ENCODE data around the gene MRPL9.
"Not testable (repeated sequence)": the region's sequence is repeated elsewhere in the genome, so short reads cannot be mapped to it uniquely, and the experiment has no call there.

MRPL9 gene

DNA sequence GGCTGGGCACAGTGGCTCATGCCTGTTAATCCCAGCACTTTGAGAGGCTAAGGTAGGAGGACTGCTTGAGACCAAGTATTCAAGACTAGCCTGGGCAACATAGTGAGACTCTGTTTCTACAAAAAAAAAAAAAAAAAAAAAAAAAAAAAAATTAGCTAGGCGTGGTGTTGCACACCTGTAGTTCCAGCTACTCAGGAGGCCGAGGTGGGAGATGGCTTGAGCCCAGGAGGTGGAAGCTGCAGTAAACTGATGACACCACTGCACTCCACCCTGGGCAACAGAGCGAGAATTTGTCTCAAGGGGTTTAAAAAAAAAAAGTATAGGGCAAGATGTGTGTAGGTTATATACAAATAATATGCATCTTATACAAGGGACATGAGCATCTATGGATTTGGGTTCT, 24.4 kb upstream of the MRPL9 start:
- DNase-seq (ENCODE audit: low spot score): no peak
- TF ChIP-seq, protein P1, sequence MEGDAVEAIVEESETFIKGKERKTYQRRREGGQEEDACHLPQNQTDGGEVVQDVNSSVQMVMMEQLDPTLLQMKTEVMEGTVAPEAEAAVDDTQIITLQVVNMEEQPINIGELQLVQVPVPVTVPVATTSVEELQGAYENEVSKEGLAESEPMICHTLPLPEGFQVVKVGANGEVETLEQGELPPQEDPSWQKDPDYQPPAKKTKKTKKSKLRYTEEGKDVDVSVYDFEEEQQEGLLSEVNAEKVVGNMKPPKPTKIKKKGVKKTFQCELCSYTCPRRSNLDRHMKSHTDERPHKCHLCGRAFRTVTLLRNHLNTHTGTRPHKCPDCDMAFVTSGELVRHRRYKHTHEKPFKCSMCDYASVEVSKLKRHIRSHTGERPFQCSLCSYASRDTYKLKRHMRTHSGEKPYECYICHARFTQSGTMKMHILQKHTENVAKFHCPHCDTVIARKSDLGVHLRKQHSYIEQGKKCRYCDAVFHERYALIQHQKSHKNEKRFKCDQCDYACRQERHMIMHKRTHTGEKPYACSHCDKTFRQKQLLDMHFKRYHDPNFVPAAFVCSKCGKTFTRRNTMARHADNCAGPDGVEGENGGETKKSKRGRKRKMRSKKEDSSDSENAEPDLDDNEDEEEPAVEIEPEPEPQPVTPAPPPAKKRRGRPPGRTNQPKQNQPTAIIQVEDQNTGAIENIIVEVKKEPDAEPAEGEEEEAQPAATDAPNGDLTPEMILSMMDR (IDR thresholded peaks at IDR 0.05; ENCODE audit: extremely low read depth, insufficient read depth, missing control alignments): no peak
- in situ Hi-C loops (cut with MboI; ENCODE audit: low pct_unique_long_range_greater_than_20kb, low sequenced_read_pairs, unreplicated experiment): no loop called here

DNA sequence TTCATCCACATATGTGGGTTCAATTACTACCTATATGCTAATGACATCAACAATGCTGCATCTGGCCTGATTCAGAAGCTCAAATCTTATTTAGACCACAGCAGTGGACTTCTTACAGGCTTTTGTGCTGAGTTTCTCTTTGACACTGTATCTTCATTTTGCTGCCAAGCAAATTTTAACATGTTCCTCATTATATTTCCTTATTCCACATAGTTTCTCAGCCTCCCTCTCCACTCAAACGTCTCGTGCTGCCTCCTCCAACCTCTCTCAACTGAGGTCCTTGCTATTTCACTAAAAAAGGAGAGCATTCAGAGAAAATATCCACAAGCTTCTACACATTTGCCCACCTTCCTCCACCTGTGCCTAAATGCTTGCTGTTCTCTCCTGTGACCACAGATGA, 20.5 kb upstream of the MRPL9 start:
- in situ Hi-C loops (cut with MboI; ENCODE audit: low pct_unique_long_range_greater_than_20kb, low sequenced_read_pairs, unreplicated experiment): no loop called here
- DNase-seq (ENCODE audit: low spot score): no peak
- TF ChIP-seq, protein P1 (IDR thresholded peaks at IDR 0.05; ENCODE audit: extremely low read depth, insufficient read depth, missing control alignments): no peak

DNA sequence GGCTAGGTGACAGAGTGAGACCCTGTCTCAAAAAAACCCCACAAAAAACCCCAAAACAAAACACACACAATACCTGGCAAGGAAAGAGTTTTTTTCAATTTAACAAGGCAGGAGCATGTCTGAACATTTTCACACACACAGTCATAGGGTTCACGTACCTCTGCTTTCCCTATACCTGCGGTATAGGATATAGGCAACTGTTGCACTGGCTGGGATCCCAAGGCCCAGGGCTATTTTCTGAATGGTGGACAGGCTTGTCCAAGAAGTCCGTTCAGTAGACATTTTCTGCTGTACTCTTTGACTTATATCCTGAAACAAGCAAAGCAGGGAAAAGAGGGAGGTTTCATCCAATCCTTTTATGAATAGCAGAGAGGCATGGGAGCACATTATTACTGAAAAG, 19.4 kb upstream of the MRPL9 start:
- no peak for DNase-seq (ENCODE audit: low spot score)
- in situ Hi-C loops (cut with MboI; ENCODE audit: low pct_unique_long_range_greater_than_20kb, low sequenced_read_pairs, unreplicated experiment): no loop called here
- TF ChIP-seq, protein P1 (IDR thresholded peaks at IDR 0.05; ENCODE audit: extremely low read depth, insufficient read depth, missing control alignments): no peak

DNA sequence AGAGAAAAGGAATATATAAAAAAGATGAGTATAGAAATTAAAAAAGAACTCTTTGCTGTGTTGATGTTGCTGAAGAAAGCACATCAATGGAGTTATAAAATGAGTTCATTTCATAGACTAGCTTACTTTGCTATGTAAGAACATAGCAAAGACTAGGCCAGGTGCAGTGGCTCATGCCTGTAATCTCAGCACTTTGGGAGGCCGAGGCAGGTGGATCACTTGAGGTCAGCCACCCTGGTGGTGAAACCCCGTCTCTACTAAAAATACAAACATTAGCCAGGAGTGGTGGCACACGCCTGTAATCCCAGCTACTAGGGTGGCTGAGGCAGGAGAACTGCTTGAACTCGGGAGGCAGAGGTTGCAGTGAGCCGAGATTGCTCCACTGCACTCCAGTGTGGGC, 18.7 kb upstream of the MRPL9 start:
- DNase-seq (ENCODE audit: low spot score); in situ Hi-C loops (cut with MboI; ENCODE audit: low pct_unique_long_range_greater_than_20kb, low sequenced_read_pairs, unreplicated experiment): not testable (repeated sequence)

DNA sequence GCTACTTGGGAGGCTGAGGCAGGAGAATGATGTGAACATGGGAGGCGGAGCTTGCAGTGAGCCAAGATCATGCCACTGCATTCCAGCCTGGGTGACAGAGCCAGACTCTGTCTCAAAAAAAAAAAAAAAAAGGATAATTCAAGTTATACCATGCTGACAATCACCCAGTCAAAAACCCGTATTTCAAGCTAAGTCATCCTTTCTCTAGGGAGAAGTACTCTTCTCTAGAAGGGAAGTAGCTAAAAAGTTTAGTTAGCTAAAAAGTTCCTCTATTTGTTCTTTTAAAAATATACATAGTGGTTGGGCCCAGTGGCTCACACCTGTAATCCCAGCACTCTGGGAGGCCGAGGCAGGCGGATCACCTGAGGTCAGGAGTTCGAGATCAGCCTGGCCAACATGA, 17.4 kb upstream of the MRPL9 start:
- DNase-seq (ENCODE audit: low spot score); in situ Hi-C loops (cut with MboI; ENCODE audit: low pct_unique_long_range_greater_than_20kb, low sequenced_read_pairs, unreplicated experiment): not testable (repeated sequence)

DNA sequence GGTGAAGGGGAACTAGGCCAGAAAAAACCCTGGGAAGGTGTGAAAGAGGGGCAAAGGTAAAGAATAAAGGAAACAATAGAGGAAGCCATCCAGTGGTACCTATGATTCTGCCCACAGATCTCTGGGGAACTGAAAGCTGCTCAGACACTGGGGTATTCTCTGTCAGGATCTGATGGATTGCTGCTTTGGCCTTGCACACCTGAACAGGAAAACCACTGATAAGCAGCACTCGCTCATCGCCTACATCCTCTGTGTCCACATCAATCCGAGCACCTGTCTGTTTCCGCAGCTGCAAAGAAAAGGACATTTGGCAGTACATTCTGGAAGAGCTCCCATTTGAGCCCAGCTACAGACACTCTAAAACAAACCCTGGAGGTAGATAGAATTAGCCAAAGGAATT, 16.6 kb upstream of the MRPL9 start:
- TF ChIP-seq, protein P1 (IDR thresholded peaks at IDR 0.05; ENCODE audit: extremely low read depth, insufficient read depth, missing control alignments): no peak
- no peak for DNase-seq (ENCODE audit: low spot score)
- in situ Hi-C loops (cut with MboI; ENCODE audit: low pct_unique_long_range_greater_than_20kb, low sequenced_read_pairs, unreplicated experiment): no loop called here

DNA sequence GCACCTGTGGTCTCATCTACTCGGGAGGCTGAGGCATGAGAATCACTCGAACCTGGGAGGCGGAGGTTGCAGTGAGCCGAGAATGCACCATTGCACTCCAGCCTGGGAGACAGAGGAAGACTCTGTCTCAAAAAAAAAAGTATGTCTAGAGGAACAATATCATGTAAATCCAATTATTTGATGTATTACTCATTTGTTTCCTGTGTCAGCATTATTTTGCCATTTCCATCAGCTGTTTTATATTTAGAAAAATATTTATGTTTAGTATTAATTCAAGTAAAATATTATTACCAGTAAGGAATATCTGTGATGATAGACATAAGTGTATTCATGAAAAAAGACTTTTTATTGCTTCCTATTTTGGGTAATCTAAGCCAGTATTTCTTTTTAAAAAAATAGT, 14.0 kb upstream of the MRPL9 start:
- TF ChIP-seq, protein P1 (IDR thresholded peaks at IDR 0.05; ENCODE audit: extremely low read depth, insufficient read depth, missing control alignments): no peak
- DNase-seq (ENCODE audit: low spot score): no peak
- in situ Hi-C loops (cut with MboI; ENCODE audit: low pct_unique_long_range_greater_than_20kb, low sequenced_read_pairs, unreplicated experiment): no loop called here

DNA sequence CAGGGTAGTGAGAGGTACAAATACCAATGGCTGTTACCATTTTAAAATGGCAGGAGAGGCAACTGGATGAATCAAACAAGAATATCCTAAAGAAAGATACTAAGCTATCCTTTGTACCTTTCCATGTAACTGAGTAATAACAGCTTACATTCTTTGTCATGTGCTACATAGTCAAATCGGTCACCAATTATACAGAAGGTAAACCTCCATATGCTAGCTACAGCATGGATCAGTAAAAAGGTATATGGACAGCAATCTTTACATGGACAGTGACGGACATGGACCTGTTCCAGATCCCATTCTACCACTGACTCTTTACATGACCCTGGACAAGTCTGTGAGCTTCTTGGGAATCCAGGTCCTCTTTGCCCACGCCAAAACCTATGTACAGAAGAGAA, 13.4 kb upstream of the MRPL9 start:
- TF ChIP-seq, protein P1 (IDR thresholded peaks at IDR 0.05; ENCODE audit: extremely low read depth, insufficient read depth, missing control alignments): no peak
- DNase-seq (ENCODE audit: low spot score): no peak
- in situ Hi-C loops (cut with MboI; ENCODE audit: low pct_unique_long_range_greater_than_20kb, low sequenced_read_pairs, unreplicated experiment): no loop called here

Data from GM13977 (cell line).